Liver (tissue), 9 donors: ENCODE results near the gene ABHD14A. TPM values are rescaled to one million over a fixed set of nuclear protein-coding genes. Genes with fewer than 3 reads are reported as not detected.
A peak's percentile ranks its signal among the peaks of the same experiment; 100 is the strongest.

Experiments
- DNase-seq: peaks from one replicate; pipeline ENCODE4 v3.0.0-alpha.2; 2017; ENCODE audit warnings: low spot score
- H3K27ac ChIP-seq, 2 donors: one replicate each; pipeline ENCODE4 v1.7.0; 2013; ENCODE audit warnings: inconsistent platforms in 2 of 2, low read length in 2 of 2, control low read depth in 1 of 2, low read depth in 1 of 2, mild to moderate bottlenecking in 1 of 2
- H3K27me3 ChIP-seq, 4 donors: one replicate each; pipeline versions ENCODE4 v1.6.1 to v1.7.0; 2013; ENCODE audit warnings: low read length in 3 of 4, inconsistent platforms in 1 of 4, mild to moderate bottlenecking in 1 of 4, moderate library complexity in 1 of 4; ENCODE audit not compliant: control insufficient read depth in 4 of 4, insufficient read depth in 4 of 4
- H3K36me3 ChIP-seq, 4 donors: one replicate each; pipeline versions ENCODE4 v1.6.1 to v1.7.0; 2013; ENCODE audit warnings: low read length in 3 of 4, mild to moderate bottlenecking in 3 of 4, low read depth in 1 of 4, moderate library complexity in 1 of 4; ENCODE audit not compliant: control insufficient read depth in 4 of 4, insufficient read depth in 3 of 4
- H3K4me1 ChIP-seq, 4 donors: one replicate each; pipeline versions ENCODE4 v1.6.1 to v1.7.0; 2013; ENCODE audit warnings: low read length in 3 of 4, mild to moderate bottlenecking in 3 of 4, moderate library complexity in 1 of 4; ENCODE audit not compliant: control insufficient read depth in 4 of 4, insufficient read depth in 4 of 4
- H3K4me3 ChIP-seq, 3 donors: one replicate each; pipeline versions ENCODE4 v1.6.1 to v1.7.0; 2013; ENCODE audit warnings: low read length in 3 of 3, control low read depth in 1 of 3, low read depth in 1 of 3, mild to moderate bottlenecking in 1 of 3
- H3K9ac ChIP-seq, 2 donors: one replicate each; pipeline ENCODE4 v1.7.0; 2013; ENCODE audit warnings: low read length in 2 of 2, mild to moderate bottlenecking in 2 of 2, moderate library complexity in 2 of 2, control low read depth in 1 of 2, low read depth in 1 of 2
- H3K9me3 ChIP-seq, 4 donors: one replicate each; pipeline versions ENCODE4 v1.6.1 to v1.7.0; 2013; ENCODE audit warnings: low read length in 3 of 4; ENCODE audit not compliant: control insufficient read depth in 4 of 4
- ATF3 ChIP-seq: IDR thresholded peaks from 2 replicates; pipeline ENCODE4 v1.6.1; 2016; ENCODE audit warnings: antibody characterized with exemption
- CTCF ChIP-seq: fragments of 150-350 bp; IDR thresholded peaks from 2 replicates; pipeline ENCODE4 v1.5.1; 2017; ENCODE audit warnings: improper control_type of control experiment, low read depth, low read length; ENCODE audit not compliant: missing input control
- EGR1 ChIP-seq, 2 donors: IDR thresholded peaks; 2 replicates each; pipeline ENCODE4 v1.6.1; 2016 to 2018; ENCODE audit warnings: antibody characterized with exemption in 2 of 2, low read depth in 2 of 2
- FOXA1 ChIP-seq: IDR thresholded peaks from 2 replicates; pipeline ENCODE4 v1.6.1; 2016; ENCODE audit warnings: antibody characterized with exemption
- FOXA2 ChIP-seq: IDR thresholded peaks from 2 replicates; pipeline ENCODE4 v1.6.1; 2016; ENCODE audit warnings: antibody characterized with exemption
- GABPA ChIP-seq, 2 donors: IDR thresholded peaks in 1 of 2; conservative IDR thresholded peaks in 1 of 2; 2 replicates each; pipeline ENCODE4 v1.6.1; 2016; ENCODE audit warnings: antibody characterized with exemption in 2 of 2, mild to moderate bottlenecking in 1 of 2, moderate library complexity in 1 of 2
- HNF4A ChIP-seq, 2 donors: conservative IDR thresholded peaks; 2 replicates each; pipeline ENCODE4 v1.6.1; 2016; ENCODE audit warnings: antibody characterized with exemption in 2 of 2, mild to moderate bottlenecking in 2 of 2
- HNF4G ChIP-seq: IDR thresholded peaks from 2 replicates; pipeline ENCODE4 v1.6.1; 2016; ENCODE audit warnings: antibody characterized with exemption
- JUND ChIP-seq, 2 donors: IDR thresholded peaks; 2 replicates each; pipeline ENCODE4 v1.6.1; 2016; ENCODE audit warnings: antibody characterized with exemption in 2 of 2
- MAX ChIP-seq: IDR thresholded peaks from 2 replicates; pipeline ENCODE4 v1.6.1; 2016; ENCODE audit warnings: antibody characterized with exemption
- NR2F2 ChIP-seq: IDR thresholded peaks from 2 replicates; pipeline ENCODE4 v1.6.1; 2016; ENCODE audit warnings: antibody characterized with exemption
- RAD21 ChIP-seq, 2 donors: IDR thresholded peaks; 2 replicates each; pipeline ENCODE4 v1.6.1; 2016; ENCODE audit warnings: antibody characterized with exemption in 2 of 2, mild to moderate bottlenecking in 2 of 2
- REST ChIP-seq: IDR thresholded peaks from 2 replicates; pipeline ENCODE4 v1.6.1; 2016; ENCODE audit warnings: antibody characterized with exemption, mild to moderate bottlenecking
- RXRA ChIP-seq, 2 donors: IDR thresholded peaks; 2 replicates each; pipeline ENCODE4 v1.6.1; 2017 to 2018; ENCODE audit warnings: antibody characterized with exemption in 2 of 2, mild to moderate bottlenecking in 1 of 2
- SP1 ChIP-seq: IDR thresholded peaks from 2 replicates; pipeline ENCODE4 v1.6.1; 2018; ENCODE audit warnings: antibody characterized with exemption, mild to moderate bottlenecking
- TAF1 ChIP-seq: conservative IDR thresholded peaks from 2 replicates; pipeline ENCODE4 v1.6.1; 2016; ENCODE audit warnings: antibody characterized with exemption, mild to moderate bottlenecking
- YY1 ChIP-seq: IDR thresholded peaks from 2 replicates; pipeline ENCODE4 v1.6.1; 2016; ENCODE audit warnings: antibody characterized with exemption, mild to moderate bottlenecking
- ZBTB33 ChIP-seq: IDR thresholded peaks from 2 replicates; pipeline ENCODE4 v1.6.1; 2016; ENCODE audit warnings: antibody characterized with exemption
- WGBS: extraction: QIAGEN DNeasy Blood & Tissue Kit; methylation state at CpG from one replicate; pipeline ENCODE4 v1.1.7; 2013; 5-methylcytosine and 5-hydroxymethylcytosine counted together
- polyA plus RNA-seq, 2 donors: library from polyadenylated mRNA; stranded (reverse) in 1 of 2; unstranded in 1 of 2; fragments of 200-250 nt in 1 of 2; fragments of >200 nt in 1 of 2; fragmentation: Nextera tagmentation in 1 of 2; extraction: Ambion mirVana in 1 of 2; gene quantifications; one replicate each; pipeline versions ENCODE4 v1.2.1 to v1.2.3, GENCODE V29; 2013 to 2015
- total RNA-seq, 2 donors: library from RNA; depleted of rRNA; stranded (reverse); fragments of >200 nt; gene quantifications; one replicate each; pipeline ENCODE4 v1.2.3, GENCODE V29; 2014
- donor health status: healthy.
- donor health status: healthy.
- donor health status: healthy.
- donor health status: healthy.
- donor health status: healthy.

ABHD14A gene
- total and polyA plus RNA-seq, 4 donors, result 8.2 to 19.9 (median 13.4) TPM

GRCh38 chr3:51941463-51941797, 33.4 kb upstream of the ABHD14A start:
- Histone ChIP-seq H3K4me3 (peak overlapping the region; percentile 79 to 94 (median 81)), H3K4me1 (peaks cover 10 to 31% (median 23%) of the 10 kb centered on the region in 4 donors), H3K9ac (peak overlapping the region; percentile 38 to 70), H3K9me3 (no peaks in the 10 kb centered on the region), H3K27me3 (no peaks in the 10 kb centered on the region), H3K27ac (peak overlapping the region; percentile 34 to 52), H3K36me3 (peaks cover 4 to 29% (median 16%) of the 10 kb centered on the region in 4 donors)
- no peak for DNase-seq
- WGBS, result under 1% methylated on average over 20 of the region's 20 CpGs
- no peak for TF ChIP-seq ATF3
- TF ChIP-seq FOXA2, result no peak
- no peak for TF ChIP-seq EGR1 (IDR thresholded peaks at IDR 0.05; ENCODE audit: low read depth in 2 of 2)
- TF ChIP-seq TAF1, result no peak
- no peak for TF ChIP-seq NR2F2
- TF ChIP-seq RAD21 (IDR thresholded peaks at IDR 0.05), result no peak
- TF ChIP-seq GABPA (IDR thresholded peaks at IDR 0.05 in 1 of 2, conservative IDR thresholded peaks at IDR 0.05 in 1 of 2), result no peak
- TF ChIP-seq CTCF, result no peak
- no peak for TF ChIP-seq YY1
- no peak for TF ChIP-seq MAX
- no peak for TF ChIP-seq REST
- TF ChIP-seq HNF4G, result no peak
- no peak for TF ChIP-seq HNF4A (conservative IDR thresholded peaks at IDR 0.05)
- TF ChIP-seq RXRA (IDR thresholded peaks at IDR 0.05), result no peak
- TF ChIP-seq SP1, result no peak
- no peak for TF ChIP-seq JUND (IDR thresholded peaks at IDR 0.05)
- no peak for TF ChIP-seq FOXA1
- no peak for TF ChIP-seq ZBTB33
